Measurements from ENCODE around the gene FCRLB. TPM values are rescaled to one million over a fixed set of nuclear protein-coding genes. Genes with fewer than 3 reads are reported as not detected.
"Not testable (repeated sequence)": the region's sequence is repeated elsewhere in the genome, so short reads cannot be mapped to it uniquely, and the experiment has no call there.

The FCRLB gene
- total RNA-seq, 2 donors from 2014 or later: 0.68 TPM; not detected in 1

GRCh38 chr1:161678500-161678899, 42.8 kb upstream of the FCRLB start:
- Histone ChIP-seq H3K27me3 (replicated peaks; ENCODE audit: insufficient read depth) (no peaks in the 10 kb centered on the region), H3K27ac (no peak overlapping the region), H3K36me3 (no peaks in the 10 kb centered on the region), H3K4me3 (no peak overlapping the region), H3K9me3 (no peaks in the 10 kb centered on the region), H3K4me1 (ENCODE audit: control insufficient read depth in 1 of 2, low read depth in 2 of 2) (no peaks in the 10 kb centered on the region)
- ATAC-seq (ENCODE audit: insufficient number of reproducible peaks, low FRiP score, low read depth) (no peak), DNase-seq (ENCODE audit: low spot score) (no peak)
- no peak for TF ChIP-seq CTCF (IDR thresholded peaks at IDR 0.05)

- no peaks in the 10 kb centered on the region for H3K36me3 ChIP-seq
- H3K4me3 ChIP-seq: no peak overlapping the region
- no peaks in the 10 kb centered on the region for H3K27me3 ChIP-seq (replicated peaks; ENCODE audit: insufficient read depth)
- DNase-seq (ENCODE audit: low spot score): no peak
- H3K27ac ChIP-seq: no peak overlapping the region
- no peaks in the 10 kb centered on the region for H3K9me3 ChIP-seq
- TF ChIP-seq CTCF (IDR thresholded peaks at IDR 0.05): no peak
- H3K4me1 ChIP-seq (ENCODE audit: control insufficient read depth in 1 of 2, low read depth in 2 of 2): no peaks in the 10 kb centered on the region
- ATAC-seq (ENCODE audit: insufficient number of reproducible peaks, low FRiP score, low read depth): no peak
Observed at GRCh38 chr1:161681879-161682278, 39.5 kb upstream of the FCRLB start.

DNA sequence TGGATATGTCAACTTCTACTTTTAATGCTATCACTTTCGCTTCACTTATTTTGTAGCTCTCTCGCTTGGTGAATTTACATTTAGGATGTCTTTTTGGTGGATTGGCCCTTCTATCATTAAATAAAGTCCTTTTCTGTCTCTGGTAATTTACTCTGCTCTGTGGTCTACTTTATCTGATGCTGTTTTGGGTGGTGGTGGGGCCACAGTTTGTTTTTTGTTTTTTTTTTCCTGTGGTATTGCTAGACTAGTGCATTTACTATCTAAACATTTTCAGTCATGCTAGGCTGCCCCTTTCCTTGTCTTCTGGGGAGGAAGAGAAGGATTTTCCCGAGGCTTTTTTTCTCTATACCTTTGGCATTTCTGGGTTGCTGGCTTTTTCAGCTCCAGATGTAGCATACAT, 32.4 kb upstream of the FCRLB start:
- ATAC-seq (ENCODE audit: insufficient number of reproducible peaks, low FRiP score, low read depth): no peak
- H3K9me3 ChIP-seq: no peaks in the 10 kb centered on the region
- no peak overlapping the region for H3K27ac ChIP-seq
- H3K4me1 ChIP-seq (ENCODE audit: control insufficient read depth in 1 of 2, low read depth in 2 of 2): no peaks in the 10 kb centered on the region
- H3K27me3 ChIP-seq (replicated peaks; ENCODE audit: insufficient read depth): no peaks in the 10 kb centered on the region
- no peak overlapping the region for H3K4me3 ChIP-seq
- no peaks in the 10 kb centered on the region for H3K36me3 ChIP-seq
- no peak for TF ChIP-seq CTCF (IDR thresholded peaks at IDR 0.05)
- no peak for DNase-seq (ENCODE audit: low spot score)

DNA sequence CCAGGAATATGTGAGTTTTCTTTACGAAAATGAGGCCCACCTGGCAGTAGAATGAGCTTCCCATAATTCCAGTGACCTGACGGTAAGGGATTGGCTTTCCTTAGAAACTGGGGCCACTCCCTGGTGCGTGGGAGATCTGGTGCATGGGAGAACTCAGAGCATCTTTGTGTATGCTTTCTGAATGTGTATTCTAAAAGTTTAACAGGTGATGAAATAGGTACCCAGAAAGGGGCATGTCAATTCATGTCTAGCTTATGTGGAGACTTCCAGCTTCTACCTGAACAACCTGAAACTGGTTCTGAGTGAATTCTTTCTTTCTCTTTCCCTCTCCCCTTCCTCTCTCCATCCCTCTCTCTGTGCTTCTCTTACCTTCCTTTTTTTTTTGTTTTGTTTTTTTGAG, 29.5 kb upstream of the FCRLB start:
- Histone ChIP-seq H3K27me3 (replicated peaks; ENCODE audit: insufficient read depth) (no peaks in the 10 kb centered on the region), H3K4me3 (no peak overlapping the region), H3K36me3 (no peaks in the 10 kb centered on the region), H3K27ac (no peak overlapping the region), H3K9me3 (no peaks in the 10 kb centered on the region), H3K4me1 (ENCODE audit: control insufficient read depth in 1 of 2, low read depth in 2 of 2) (no peaks in the 10 kb centered on the region)
- no peak for ATAC-seq (ENCODE audit: insufficient number of reproducible peaks, low FRiP score, low read depth)
- no peak for DNase-seq (ENCODE audit: low spot score)
- no peak for TF ChIP-seq CTCF (IDR thresholded peaks at IDR 0.05)

- H3K27me3 ChIP-seq (replicated peaks; ENCODE audit: insufficient read depth); H3K27ac ChIP-seq; H3K36me3 ChIP-seq; H3K4me3 ChIP-seq; H3K4me1 ChIP-seq (ENCODE audit: control insufficient read depth in 1 of 2, low read depth in 2 of 2); H3K9me3 ChIP-seq; DNase-seq (ENCODE audit: low spot score); ATAC-seq (ENCODE audit: insufficient number of reproducible peaks, low FRiP score, low read depth): not testable (repeated sequence)
Observed at GRCh38 chr1:161693020-161693712, 28.2 kb upstream of the FCRLB start.

GRCh38 chr1:161698302-161698701, 23.0 kb upstream of the FCRLB start:
- H3K36me3 ChIP-seq; ATAC-seq (ENCODE audit: insufficient number of reproducible peaks, low FRiP score, low read depth): not testable (repeated sequence)

More at GRCh38 chr1:161698302-161698701, 23.0 kb upstream of the FCRLB start:
- H3K27ac ChIP-seq; H3K4me3 ChIP-seq; H3K9me3 ChIP-seq; H3K27me3 ChIP-seq (replicated peaks; ENCODE audit: insufficient read depth); H3K4me1 ChIP-seq (ENCODE audit: control insufficient read depth in 1 of 2, low read depth in 2 of 2); DNase-seq (ENCODE audit: low spot score): not testable (repeated sequence)
